ENCODE measurements around the gene TMOD3. TPM values are rescaled to one million over a fixed set of nuclear protein-coding genes. Genes with fewer than 3 reads are reported as not detected.

The TMOD3 gene
- polyA plus RNA-seq, 3 donors = 42.8 to 50.9 (median 48.5) TPM

Other genes starting within 250 kb of the TMOD3 start
- 10 to 100 TPM; 45.5 to 88.2 (median 82.4) TPM for gene DMXL2, start 206.9 kb upstream of the TMOD3 start, polyA plus RNA-seq (ENCODE audit: insufficient read length in 3 of 3)
- under 1 TPM in 1 of 3 donors, not detected in 2; 0.26 TPM for gene SCG3, start 148.2 kb upstream of the TMOD3 start, polyA plus RNA-seq (ENCODE audit: insufficient read length in 3 of 3)
- gene LYSMD2, start 92.0 kb upstream of the TMOD3 start, polyA plus RNA-seq (ENCODE audit: insufficient read length in 3 of 3) = 1 to 10 TPM; 3.1 to 4.5 (median 3.8) TPM
- gene TMOD2, start 78.1 kb upstream of the TMOD3 start, polyA plus RNA-seq (ENCODE audit: insufficient read length in 3 of 3) = 1 to 10 TPM; 4.3 to 5.2 (median 4.4) TPM
- gene LEO1, start 142.1 kb downstream of the TMOD3 start, polyA plus RNA-seq (ENCODE audit: insufficient read length in 3 of 3) = 10 to 100 TPM; 26.4 to 36.6 (median 33.7) TPM
- 10 to 100 TPM; 35.5 to 39.5 (median 37.2) TPM for gene MAPK6, start 189.6 kb downstream of the TMOD3 start, polyA plus RNA-seq (ENCODE audit: insufficient read length in 3 of 3)